Measurements from ENCODE around the gene NCBP2L. TPM values are rescaled to one million over a fixed set of nuclear protein-coding genes. Genes with fewer than 3 reads are reported as not detected.

The NCBP2L gene
- total and polyA plus RNA-seq, 2 donors (not counting 3 experiments of a cell fraction or from before 2014, with no cell fraction given), result not detected

GRCh38 chrX:107730991-107731766, 46.4 kb upstream of the NCBP2L start:
- no peaks in the 10 kb centered on the region for H3K9me1 ChIP-seq (replicated peaks; ENCODE audit: control insufficient read depth, extremely low read depth, insufficient read depth, low read length)
- H2AFZ ChIP-seq (ENCODE audit: low read depth, low read length), result peak overlapping the region; percentile 8
- peak overlapping the region; percentile 8 for H3K4me2 ChIP-seq (ENCODE audit: insufficient read depth, low read length)
- H4K20me1 ChIP-seq (replicated peaks; ENCODE audit: control insufficient read depth, extremely low read depth, insufficient read depth, low read length), result no peaks in the 10 kb centered on the region
- dilution Hi-C loops (cut with MboI; ENCODE audit: extremely low pct_ligation_motif_present, low sequenced_read_pairs) (no loop called here), intact Hi-C loops (cut with micrococcal nuclease) (loop anchor here (5.0 kb wide), 2 partner anchors 46 to 54 kb away; partner anchors contain the start of genes NCBP2L and TSC22D3)
- H3K36me3 ChIP-seq (ENCODE audit: control insufficient read depth in 2 of 2, extremely low read depth in 1 of 2, insufficient read depth in 2 of 2, low read length in 2 of 2), result no peaks in the 10 kb centered on the region
- TF ChIP-seq GATA2 (IDR thresholded peaks at IDR 0.05; ENCODE audit: insufficient read depth, insufficient read length, low read depth, low read length) (peak; percentile 24), EZH2 (IDR thresholded peaks at IDR 0.05; ENCODE audit: borderline replicate concordance, low read depth, low read length, severe bottlenecking) (no peak)
- H3K9ac ChIP-seq (replicated peaks; ENCODE audit: extremely low read depth, insufficient read depth, low read length), result no peak overlapping the region
- H3K27ac ChIP-seq (ENCODE audit: insufficient read depth, low read depth, low read length), result peak overlapping the region; percentile 13
- H3K4me3 ChIP-seq (replicated peaks in 1 of 3; ENCODE audit: insufficient read depth in 1 of 3, low read depth in 1 of 3, low read length in 3 of 3), result no peak overlapping the region
- ChIA-PET CTCF (interaction anchor here (0.9 to 2.8 kb wide), 10 partner anchors 10 to 76 kb away, joined by 3 to 25 read pairs (median 6); partner anchors contain the start of genes NCBP2L and TSC22D3), POLR2A (interaction anchor here (0.6 to 1.7 kb wide), 5 partner anchors 11 to 1613 kb away, joined by 3 to 8 read pairs (median 4); no protein-coding TSS in a partner anchor)
- peak; percentile 57 for DNase-seq (ENCODE audit: low read depth, low spot score)
- H3K9me3 ChIP-seq (replicated peaks; ENCODE audit: control insufficient read depth, insufficient read depth, low read length), result no peaks in the 10 kb centered on the region
- H3K4me1 ChIP-seq (ENCODE audit: control insufficient read depth, extremely low read depth, insufficient read depth, low read length), result peaks cover 32% of the 10 kb centered on the region
- BruUV-seq (replicated peaks), result no TSS peak
- no peaks in the 10 kb centered on the region for H3K27me3 ChIP-seq (ENCODE audit: control insufficient read depth in 2 of 2, insufficient read depth in 2 of 2, low read length in 2 of 2)
- no peaks in the 10 kb centered on the region for H3K79me2 ChIP-seq (ENCODE audit: control insufficient read depth, insufficient read depth, low read length)
- FAIRE-seq, result peak; percentile 72

GRCh38 chrX:107731831-107732502, 45.6 kb upstream of the NCBP2L start:
- peak; percentile 96 for FAIRE-seq
- ChIA-PET CTCF (interaction anchor here (0.6 to 2.8 kb wide), 11 partner anchors 9 to 77 kb away, joined by 3 to 25 read pairs (median 5); partner anchors contain the start of genes NCBP2L and TSC22D3), POLR2A (interaction anchor here (0.6 to 1.7 kb wide), 6 partner anchors 10 to 166 kb away, joined by 3 to 8 read pairs (median 4); no protein-coding TSS in a partner anchor)
- H3K4me1 ChIP-seq (ENCODE audit: control insufficient read depth, extremely low read depth, insufficient read depth, low read length), result peaks cover 24% of the 10 kb centered on the region
- no peaks in the 10 kb centered on the region for H3K9me1 ChIP-seq (replicated peaks; ENCODE audit: control insufficient read depth, extremely low read depth, insufficient read depth, low read length)
- H3K9ac ChIP-seq (replicated peaks; ENCODE audit: extremely low read depth, insufficient read depth, low read length), result peak overlapping the region; percentile 8
- H3K9me3 ChIP-seq (replicated peaks; ENCODE audit: control insufficient read depth, insufficient read depth, low read length), result no peaks in the 10 kb centered on the region
- intact Hi-C loops (cut with micrococcal nuclease) (loop anchor here (1.0 to 5.0 kb wide), 3 partner anchors 9 to 55 kb away; partner anchors contain the start of genes NCBP2L and TSC22D3), dilution Hi-C loops (cut with MboI; ENCODE audit: extremely low pct_ligation_motif_present, low sequenced_read_pairs) (no loop called here)
- peak overlapping the region; percentile 41 for H2AFZ ChIP-seq (ENCODE audit: low read depth, low read length)
- no peaks in the 10 kb centered on the region for H4K20me1 ChIP-seq (replicated peaks; ENCODE audit: control insufficient read depth, extremely low read depth, insufficient read depth, low read length)
- H3K27me3 ChIP-seq (ENCODE audit: control insufficient read depth in 2 of 2, insufficient read depth in 2 of 2, low read length in 2 of 2), result no peaks in the 10 kb centered on the region
- peak overlapping the region; percentile 13 for H3K27ac ChIP-seq (ENCODE audit: insufficient read depth, low read depth, low read length)
- DNase-seq (ENCODE audit: low read depth, low spot score), result peak; percentile 90
- TF ChIP-seq POLR2A (IDR thresholded peaks at IDR 0.05; ENCODE audit: low read depth, low read length) (peak; percentile 26), POLR2AphosphoS5 (IDR thresholded peaks at IDR 0.05; ENCODE audit: insufficient read depth, low read depth, low read length) (no peak)
- H3K79me2 ChIP-seq (ENCODE audit: control insufficient read depth, insufficient read depth, low read length), result no peaks in the 10 kb centered on the region
- no TSS peak for BruUV-seq (replicated peaks)
- H3K4me3 ChIP-seq (replicated peaks in 1 of 3; ENCODE audit: insufficient read depth in 1 of 3, low read depth in 1 of 3, low read length in 3 of 3), result no peak overlapping the region
- H3K4me2 ChIP-seq (ENCODE audit: insufficient read depth, low read length), result peak overlapping the region; percentile 8
- no peaks in the 10 kb centered on the region for H3K36me3 ChIP-seq (ENCODE audit: control insufficient read depth in 2 of 2, extremely low read depth in 1 of 2, insufficient read depth in 2 of 2, low read length in 2 of 2)

Data from endothelial cell of umbilical vein (primary cell).